Ectodermal cell (in vitro differentiated cells): ENCODE measurements around the gene BDKRB2.

Experiments used
- H3K27ac ChIP-seq: 2 replicates; pipeline ENCODE4 v1.7.0; 2013; ENCODE audit warnings: mild to moderate bottlenecking, low read depth, low read length; ENCODE audit not compliant: insufficient read depth, poor library complexity, severe bottlenecking
- H3K27me3 ChIP-seq: 2 replicates; pipeline ENCODE4 v1.7.0; 2013; ENCODE audit warnings: mild to moderate bottlenecking, low read length; ENCODE audit not compliant: insufficient read depth, control insufficient read depth, poor library complexity, severe bottlenecking
- H3K36me3 ChIP-seq: one replicate; pipeline ENCODE4 v1.7.0; 2013; ENCODE audit warnings: low read length; ENCODE audit not compliant: control insufficient read depth, insufficient read depth
- H3K4me1 ChIP-seq: one replicate; pipeline ENCODE4 v1.7.0; 2013; ENCODE audit warnings: low read length; ENCODE audit not compliant: control insufficient read depth, insufficient read depth
- H3K4me3 ChIP-seq: 2 replicates; pipeline ENCODE4 v1.7.0; 2013; ENCODE audit warnings: low read depth, low read length, control low read depth; ENCODE audit not compliant: insufficient read depth
- H3K9me3 ChIP-seq: 2 replicates; pipeline ENCODE4 v1.7.0; 2013; ENCODE audit warnings: mild to moderate bottlenecking, low read length, moderate library complexity; ENCODE audit not compliant: control insufficient read depth
- WGBS, 2 experiments: methylation state at CpG; one replicate each; pipeline ENCODE4 v1.1.7; 2013; ENCODE audit warnings: missing lambda C conversion rate in 2 of 2; 5-methylcytosine and 5-hydroxymethylcytosine counted together

Gene BDKRB2

GRCh38 chr14:96225213-96225612 lies 20.6 kb downstream of the BDKRB2 start:
- H3K27ac ChIP-seq, result no peak overlapping the region
- no peaks in the 10 kb centered on the region for H3K27me3 ChIP-seq
- WGBS, 2 experiments, result 94 to 95% methylated on average over 4 to 5 of the region's 5 CpGs
- H3K4me3 ChIP-seq, result no peak overlapping the region
- no peaks in the 10 kb centered on the region for H3K9me3 ChIP-seq
- no peaks in the 10 kb centered on the region for H3K4me1 ChIP-seq
- H3K36me3 ChIP-seq, result no peaks in the 10 kb centered on the region

GRCh38 chr14:96225745-96226151 lies 21.1 kb downstream of the BDKRB2 start:
- 59 to 63% methylated on average over 4 to 5 of the region's 5 CpGs for WGBS, 2 experiments
- H3K36me3 ChIP-seq, result no peaks in the 10 kb centered on the region
- H3K4me3 ChIP-seq, result no peak overlapping the region
- H3K27ac ChIP-seq, result no peak overlapping the region
- no peaks in the 10 kb centered on the region for H3K9me3 ChIP-seq
- H3K27me3 ChIP-seq, result no peaks in the 10 kb centered on the region
- H3K4me1 ChIP-seq, result no peaks in the 10 kb centered on the region

GRCh38 chr14:96227428-96227827 lies 22.8 kb downstream of the BDKRB2 start:
- Histone ChIP-seq H3K27ac (no peak overlapping the region), H3K4me3 (no peak overlapping the region), H3K4me1 (no peaks in the 10 kb centered on the region), H3K9me3 (no peaks in the 10 kb centered on the region), H3K36me3 (no peaks in the 10 kb centered on the region), H3K27me3 (no peaks in the 10 kb centered on the region)
- WGBS, 2 experiments, result 78 to 82% methylated on average over 7 of the region's 7 CpGs

GRCh38 chr14:96229315-96229714 lies 24.7 kb downstream of the BDKRB2 start:
- Histone ChIP-seq H3K4me1 (no peaks in the 10 kb centered on the region), H3K27ac (no peak overlapping the region), H3K27me3 (no peaks in the 10 kb centered on the region), H3K9me3 (no peaks in the 10 kb centered on the region), H3K4me3 (no peak overlapping the region), H3K36me3 (no peaks in the 10 kb centered on the region)
- WGBS, 2 experiments, result 84 to 86% methylated on average over 6 of the region's 6 CpGs

GRCh38 chr14:96231056-96231455 lies 26.4 kb downstream of the BDKRB2 start:
- H3K36me3 ChIP-seq, result no peaks in the 10 kb centered on the region
- H3K4me3 ChIP-seq, result no peak overlapping the region
- WGBS, 2 experiments, result 90 to 93% methylated on average over 4 of the region's 4 CpGs
- H3K4me1 ChIP-seq, result no peaks in the 10 kb centered on the region
- H3K27me3 ChIP-seq, result no peaks in the 10 kb centered on the region
- no peak overlapping the region for H3K27ac ChIP-seq
- H3K9me3 ChIP-seq, result no peaks in the 10 kb centered on the region

- H3K27me3 ChIP-seq, result no peaks in the 10 kb centered on the region
- no peaks in the 10 kb centered on the region for H3K4me1 ChIP-seq
- WGBS, 2 experiments, result 92 to 95% methylated on average over 12 of the region's 12 CpGs
- no peak overlapping the region for H3K4me3 ChIP-seq
- H3K36me3 ChIP-seq, result no peaks in the 10 kb centered on the region
- no peak overlapping the region for H3K27ac ChIP-seq
- H3K9me3 ChIP-seq, result no peaks in the 10 kb centered on the region
Measured at GRCh38 chr14:96231526-96232130, 27.0 kb downstream of the BDKRB2 start.

- 90 to 91% methylated on average over 11 of the region's 11 CpGs for WGBS, 2 experiments
- Histone ChIP-seq H3K27me3 (no peaks in the 10 kb centered on the region), H3K9me3 (no peaks in the 10 kb centered on the region), H3K4me3 (no peak overlapping the region), H3K4me1 (no peaks in the 10 kb centered on the region), H3K27ac (no peak overlapping the region), H3K36me3 (no peaks in the 10 kb centered on the region)
Measured at GRCh38 chr14:96232506-96232905, 27.9 kb downstream of the BDKRB2 start.

GRCh38 chr14:96233661-96234060 lies 29.0 kb downstream of the BDKRB2 start:
- WGBS, 2 experiments, result 93 to 97% methylated on average over 3 of the region's 3 CpGs
- H3K4me1 ChIP-seq, result no peaks in the 10 kb centered on the region
- H3K27ac ChIP-seq, result no peak overlapping the region
- no peaks in the 10 kb centered on the region for H3K27me3 ChIP-seq
- H3K36me3 ChIP-seq, result no peaks in the 10 kb centered on the region
- H3K9me3 ChIP-seq, result no peaks in the 10 kb centered on the region
- H3K4me3 ChIP-seq, result no peak overlapping the region

GRCh38 chr14:96235426-96235825 lies 30.8 kb downstream of the BDKRB2 start:
- Histone ChIP-seq H3K4me1 (no peaks in the 10 kb centered on the region), H3K4me3 (no peak overlapping the region), H3K27me3 (no peaks in the 10 kb centered on the region), H3K36me3 (no peaks in the 10 kb centered on the region), H3K9me3 (no peaks in the 10 kb centered on the region), H3K27ac (no peak overlapping the region)
- WGBS, 2 experiments, result 84 to 85% methylated on average over 4 of the region's 4 CpGs

GRCh38 chr14:96237641-96238040 lies 33.0 kb downstream of the BDKRB2 start:
- Histone ChIP-seq H3K4me1 (no peaks in the 10 kb centered on the region), H3K27me3 (no peaks in the 10 kb centered on the region), H3K4me3 (no peak overlapping the region), H3K27ac (no peak overlapping the region), H3K9me3 (no peaks in the 10 kb centered on the region), H3K36me3 (no peaks in the 10 kb centered on the region)
- WGBS, 2 experiments, result 94 to 99% methylated on average over 2 of the region's 2 CpGs
